H9 (cell line): ENCODE data around the gene DPF3. TPM values are rescaled to one million over a fixed set of nuclear protein-coding genes. Genes with fewer than 3 reads are reported as not detected.

Source experiments
- DNase-seq: peaks from one replicate; pipeline ENCODE4 v3.0.0-alpha.2; 2017
- H2AFZ ChIP-seq: one replicate; pipeline ENCODE4 v1.6.1; 2013; ENCODE audit warnings: mild to moderate bottlenecking, low read length, control low read depth, moderate library complexity
- H2AK5ac ChIP-seq: 2 replicates; pipeline ENCODE4 v1.6.1; 2013; ENCODE audit warnings: low read length, control low read depth, mixed read lengths; ENCODE audit not compliant: insufficient read length
- H2BK120ac ChIP-seq: one replicate; pipeline ENCODE4 v1.6.1; 2013; ENCODE audit warnings: low read depth, mild to moderate bottlenecking, low read length, control low read depth, inconsistent platforms; ENCODE audit not compliant: poor library complexity, severe bottlenecking
- H2BK12ac ChIP-seq: 2 replicates; pipeline ENCODE4 v1.6.1; 2013; ENCODE audit warnings: low read length, control low read depth, mixed read lengths, low read depth; ENCODE audit not compliant: insufficient read length
- H2BK15ac ChIP-seq: 2 replicates; pipeline ENCODE4 v1.6.1; 2013; ENCODE audit warnings: low read depth, low read length, control low read depth
- H2BK20ac ChIP-seq: one replicate; pipeline ENCODE4 v1.6.1; 2013; ENCODE audit warnings: low read depth, mild to moderate bottlenecking, low read length, control low read depth, inconsistent platforms; ENCODE audit not compliant: poor library complexity, severe bottlenecking
- H2BK5ac ChIP-seq: 2 replicates; pipeline ENCODE4 v1.6.1; 2013; ENCODE audit warnings: low read length, control low read depth, mixed read lengths; ENCODE audit not compliant: insufficient read length
- H3K14ac ChIP-seq: 2 replicates; pipeline ENCODE4 v1.6.1; 2013; ENCODE audit warnings: low read length, control low read depth; ENCODE audit not compliant: insufficient read depth
- H3K18ac ChIP-seq: 2 replicates; pipeline ENCODE4 v1.6.1; 2013; ENCODE audit warnings: low read depth, mild to moderate bottlenecking, mixed read lengths, low read length, control low read depth; ENCODE audit not compliant: insufficient read length
- H3K23ac ChIP-seq: 2 replicates; pipeline ENCODE4 v1.6.1; 2013; ENCODE audit warnings: low read length, control low read depth, mixed read lengths, low read depth; ENCODE audit not compliant: insufficient read length
- H3K23me2 ChIP-seq: 2 replicates; pipeline ENCODE4 v1.6.1; 2013; ENCODE audit warnings: low read depth, mild to moderate bottlenecking, mixed read lengths, low read length, control low read depth; ENCODE audit not compliant: insufficient read length, poor library complexity, severe bottlenecking
- H3K27ac ChIP-seq: 2 replicates; pipeline ENCODE4 v1.5.1; 2013; ENCODE audit warnings: low read length, control low read depth, mixed read lengths, low read depth; ENCODE audit not compliant: insufficient read length
- H3K27me3 ChIP-seq: 2 replicates; pipeline ENCODE4 v1.6.1; 2013; ENCODE audit warnings: low read length, control low read depth, inconsistent platforms; ENCODE audit not compliant: insufficient read depth
- H3K4ac ChIP-seq: 2 replicates; pipeline ENCODE4 v1.6.1; 2013; ENCODE audit warnings: low read depth, mild to moderate bottlenecking, control low read depth, inconsistent platforms, low read length, moderate library complexity
- H3K4me1 ChIP-seq: 2 replicates; pipeline ENCODE4 v1.6.1; 2013; ENCODE audit warnings: low read length, control low read depth, inconsistent platforms; ENCODE audit not compliant: insufficient read depth
- H3K4me2 ChIP-seq: 2 replicates; pipeline ENCODE4 v1.6.1; 2013; ENCODE audit warnings: low read length, control low read depth, mixed read lengths; ENCODE audit not compliant: insufficient read length, insufficient read depth
- H3K56ac ChIP-seq: 2 replicates; pipeline ENCODE4 v1.6.1; 2013; ENCODE audit warnings: low read depth, mild to moderate bottlenecking, mixed read lengths, low read length, control low read depth; ENCODE audit not compliant: insufficient read length
- H3K79me1 ChIP-seq: 2 replicates; pipeline ENCODE4 v1.6.1; 2013; ENCODE audit warnings: low read depth, mild to moderate bottlenecking, moderate library complexity, low read length, control low read depth, inconsistent platforms; ENCODE audit not compliant: insufficient read depth, poor library complexity, severe bottlenecking
- H3K79me2 ChIP-seq: 2 replicates; pipeline ENCODE4 v1.6.1; 2013; ENCODE audit warnings: low read length, control low read depth, inconsistent platforms; ENCODE audit not compliant: insufficient read depth
- H3K9ac ChIP-seq: 2 replicates; pipeline ENCODE4 v1.6.1; 2013; ENCODE audit warnings: low read length, control low read depth, mixed read lengths; ENCODE audit not compliant: insufficient read length; ENCODE audit errors: extremely low read depth
- H3K9me3 ChIP-seq: one replicate; pipeline ENCODE4 v1.6.1; 2013; ENCODE audit warnings: low read depth, low read length, inconsistent platforms; ENCODE audit not compliant: control insufficient read depth
- H3T11ph ChIP-seq: one replicate; pipeline ENCODE4 v1.6.1; 2013; ENCODE audit warnings: mild to moderate bottlenecking, low read length, control low read depth, inconsistent platforms
- H4K20me1 ChIP-seq: one replicate; pipeline ENCODE4 v1.6.1; 2013; ENCODE audit not compliant: control insufficient read depth, insufficient read length, insufficient read depth
- H4K5ac ChIP-seq: 2 replicates; pipeline ENCODE4 v1.6.1; 2013; ENCODE audit warnings: low read depth, mild to moderate bottlenecking, mixed read lengths, low read length, control low read depth; ENCODE audit not compliant: insufficient read length
- H4K8ac ChIP-seq: replicated peaks from 2 replicates; pipeline ENCODE4 v1.6.1; 2013; ENCODE audit warnings: low read length, control low read depth, mixed read lengths, low read depth; ENCODE audit not compliant: insufficient read length
- H4K91ac ChIP-seq: 2 replicates; pipeline ENCODE4 v1.6.1; 2013; ENCODE audit warnings: low read depth, mild to moderate bottlenecking, moderate library complexity, mixed read lengths, low read length, control low read depth; ENCODE audit not compliant: insufficient read length
- H3K27ac Mint-ChIP-seq, 3 experiments: 2 replicates in 2 of 3; 3 replicates in 1 of 3; pipeline ENCODE4 v1.8.0; 2020 to 2021; ENCODE audit warnings: mixed read lengths in 3 of 3, mild to moderate bottlenecking in 1 of 3, moderate library complexity in 1 of 3
- H3K27me3 Mint-ChIP-seq: 2 replicates; pipeline ENCODE4 v1.8.0; 2021; ENCODE audit warnings: low read depth, mild to moderate bottlenecking, moderate library complexity, mixed read lengths
- H3K36me3 Mint-ChIP-seq, 3 experiments: 2 replicates in 2 of 3; 3 replicates in 1 of 3; pipeline ENCODE4 v1.8.0; 2020 to 2021; ENCODE audit warnings: low read depth in 3 of 3, mixed read lengths in 3 of 3; ENCODE audit not compliant: insufficient read depth in 1 of 3
- H3K4me1 Mint-ChIP-seq, 2 experiments: 2 replicates each; pipeline ENCODE4 v1.8.0; 2020; ENCODE audit warnings: mixed read lengths in 2 of 2
- H3K4me3 Mint-ChIP-seq, 2 experiments: 2 replicates in 1 of 2; 3 replicates in 1 of 2; pipeline ENCODE4 v1.8.0; 2020 to 2021; ENCODE audit warnings: mild to moderate bottlenecking in 2 of 2, mixed read lengths in 2 of 2, moderate library complexity in 1 of 2
- H3K9me3 Mint-ChIP-seq, 2 experiments: 2 replicates in 1 of 2; 3 replicates in 1 of 2; pipeline ENCODE4 v1.8.0; 2020; ENCODE audit warnings: mild to moderate bottlenecking in 2 of 2, mixed read lengths in 2 of 2, moderate library complexity in 1 of 2
- CTCF ChIP-seq: fragments of 200-600 bp; sonication (generic); conservative IDR thresholded peaks from 3 replicates; pipeline ENCODE4 v1.8.0; 2021; ENCODE audit warnings: antibody characterized with exemption, mild to moderate bottlenecking
- WGBS: extraction: QIAGEN DNeasy Blood & Tissue Kit; methylation state at CpG from one replicate; pipeline ENCODE4 v1.1.7; 2013; ENCODE audit warnings: missing lambda C conversion rate, low lambda C conversion rate, mixed read lengths; ENCODE audit not compliant: insufficient read length; ENCODE audit errors: extremely low coverage; 5-methylcytosine and 5-hydroxymethylcytosine counted together
- total RNA-seq: library from RNA; stranded (reverse); gene quantifications from 2 replicates; pipeline ENCODE4 v1.2.1, GENCODE V29; 2021

DPF3 gene
- total RNA-seq, 1 experiment from 2014 or later, result not detected

- no peak overlapping the region for H2BK15ac ChIP-seq
- H3K18ac ChIP-seq, result no peak overlapping the region
- no peak overlapping the region for H3K4ac ChIP-seq
- no peak overlapping the region for H2BK5ac ChIP-seq
- H3K9ac ChIP-seq, result no peak overlapping the region
- Mint-ChIP-seq H3K27ac (no peak overlapping the region; a peak in 1 of 7 replicates), H3K4me3 (no peak overlapping the region), H3K36me3 (no peaks in the 10 kb centered on the region; a peak in 1 of 7 replicates), H3K4me1 (peaks cover 34 to 44% of the 10 kb centered on the region in 2 experiments), H3K9me3 (no peaks in the 10 kb centered on the region; a peak in 1 of 5 replicates), H3K27me3 (peaks cover 34% of the 10 kb centered on the region)
- H3K79me2 ChIP-seq, result no peaks in the 10 kb centered on the region
- no peak overlapping the region for H3K27ac ChIP-seq
- H2AK5ac ChIP-seq, result no peak overlapping the region
- TF ChIP-seq CTCF, result no peak
- no CpG with 5 or more reads among the region's 2 CpGs for WGBS
- no peak overlapping the region for H2BK120ac ChIP-seq
- no peak overlapping the region for H4K5ac ChIP-seq
- H2BK20ac ChIP-seq, result no peak overlapping the region
- DNase-seq, result no peak
- H3T11ph ChIP-seq, result no peak overlapping the region
- no peak overlapping the region for H2BK12ac ChIP-seq
- no peaks in the 10 kb centered on the region for H3K9me3 ChIP-seq
- H3K14ac ChIP-seq, result no peak overlapping the region
- H3K23me2 ChIP-seq, result no peaks in the 10 kb centered on the region
- H4K8ac ChIP-seq, result no peak overlapping the region
- no peak overlapping the region for H3K4me2 ChIP-seq
- no peaks in the 10 kb centered on the region for H4K20me1 ChIP-seq
- no peak overlapping the region for H4K91ac ChIP-seq
- peaks cover 6% of the 10 kb centered on the region; the same call in 1 of the 2 replicates for H3K4me1 ChIP-seq
- H2AFZ ChIP-seq, result no peak overlapping the region
- H3K27me3 ChIP-seq, result no peaks in the 10 kb centered on the region
- H3K79me1 ChIP-seq, result no peaks in the 10 kb centered on the region
- no peak overlapping the region for H3K23ac ChIP-seq
- H3K56ac ChIP-seq, result no peak overlapping the region
Measured at GRCh38 chr14:72880164-72880563, 13.7 kb downstream of the DPF3 start.
